NCI-H2196 treated with DMSO at 0.1 percent for 48 hours (cell line): Measurements from ENCODE around the gene PRSS38.

Experiments
- DNase-seq: peaks from one replicate; lab custom pipeline; 2025; ENCODE audit not compliant: unreplicated experiment; lab: John Stamatoyannopoulos, UW

Gene PRSS38

DNA sequence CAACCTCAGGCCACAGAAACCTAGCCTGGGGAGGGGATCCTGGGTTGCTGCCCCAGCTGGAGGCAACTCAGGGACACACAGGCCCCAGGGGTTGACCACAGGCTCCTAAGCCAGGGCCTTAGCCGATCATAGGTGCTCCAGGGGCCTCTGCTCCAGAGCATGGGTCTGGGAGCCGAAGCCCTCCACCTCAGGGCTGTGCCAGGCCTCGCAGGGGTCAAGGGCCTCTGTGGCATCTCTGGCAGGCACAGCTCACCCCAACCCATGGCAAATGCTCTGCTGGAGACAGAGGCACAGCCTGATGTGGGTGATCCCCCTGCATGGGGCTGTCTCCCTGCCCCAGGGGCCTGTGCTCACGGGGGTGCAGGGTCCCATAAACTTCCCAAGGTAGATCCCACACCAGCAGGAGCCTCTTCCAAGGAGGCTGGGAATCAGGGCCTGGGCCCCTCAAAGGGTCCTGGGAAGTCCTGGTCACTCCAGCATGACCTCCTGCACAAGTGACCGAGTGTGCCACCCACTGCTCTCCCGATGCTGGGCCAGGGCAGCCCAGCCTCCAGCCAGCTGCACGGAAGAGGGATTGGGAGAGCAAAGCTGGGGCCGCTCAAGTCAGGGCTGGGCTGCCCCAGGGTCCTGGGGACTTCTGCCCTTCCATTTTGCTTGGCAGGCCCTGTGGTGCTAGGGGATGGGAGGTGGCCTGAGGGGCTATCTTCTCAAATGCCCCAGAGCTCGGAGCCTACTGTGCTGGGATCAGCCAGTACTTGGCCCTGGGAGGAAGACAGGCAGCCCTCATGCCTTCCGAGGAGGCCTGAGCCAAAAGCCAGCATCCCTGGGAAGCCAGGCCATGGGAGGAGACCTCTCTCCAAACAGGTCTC, 22.2 kb upstream of the PRSS38 start:
- no peak for DNase-seq

GRCh38 chr1:227793948-227794816, 21.3 kb upstream of the PRSS38 start:
- no peak for DNase-seq

GRCh38 chr1:227794817-227795192, 20.7 kb upstream of the PRSS38 start:
- no peak for DNase-seq

DNA sequence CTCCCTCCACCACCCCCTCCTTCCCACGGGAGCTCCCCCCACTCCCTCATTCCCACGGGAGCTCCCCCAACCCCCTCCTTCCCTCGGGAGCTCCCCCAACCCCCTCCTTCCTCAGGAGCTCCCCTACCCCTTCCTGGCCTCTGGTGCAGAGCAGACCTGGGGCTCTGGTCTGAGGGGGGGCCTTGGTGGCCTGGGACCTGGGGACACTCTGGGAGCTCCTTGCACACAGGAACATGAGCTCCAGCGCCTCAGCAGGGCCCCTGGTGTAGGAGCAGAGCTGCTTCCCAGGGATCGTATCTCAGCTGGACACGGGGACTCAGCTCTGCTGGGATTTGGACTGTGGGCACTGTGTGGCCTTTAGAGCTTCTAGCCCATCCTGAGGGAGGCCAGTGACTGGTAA, 19.7 kb upstream of the PRSS38 start:
- no peak for DNase-seq

DNA sequence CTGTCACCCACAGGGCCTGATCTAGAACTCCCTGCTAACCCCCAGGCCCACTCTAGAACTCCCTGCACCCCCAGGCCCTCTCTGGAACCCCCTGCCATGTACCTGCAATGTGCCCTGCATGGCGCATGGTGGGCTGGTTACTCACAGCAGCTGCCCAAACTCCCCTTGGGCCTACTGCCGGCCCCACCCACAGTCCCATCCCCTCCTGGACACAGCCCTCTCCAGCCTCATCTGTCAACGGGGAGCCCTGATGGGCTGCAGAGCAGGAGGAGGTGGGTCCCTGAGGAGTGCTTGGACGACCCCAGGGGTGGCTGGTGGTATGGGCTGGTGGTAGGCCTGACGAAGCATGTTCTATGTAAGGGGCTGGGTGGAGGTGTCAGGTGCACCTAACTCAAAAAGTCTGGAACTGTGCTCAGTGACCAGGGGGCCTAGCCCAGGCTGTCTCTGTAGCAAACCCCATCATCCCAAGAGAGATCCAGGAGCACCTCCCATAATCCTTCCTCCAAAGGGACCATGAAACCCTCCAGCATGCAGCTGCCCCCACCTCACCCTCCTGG, 19.0 kb upstream of the PRSS38 start:
- no peak for DNase-seq

DNA sequence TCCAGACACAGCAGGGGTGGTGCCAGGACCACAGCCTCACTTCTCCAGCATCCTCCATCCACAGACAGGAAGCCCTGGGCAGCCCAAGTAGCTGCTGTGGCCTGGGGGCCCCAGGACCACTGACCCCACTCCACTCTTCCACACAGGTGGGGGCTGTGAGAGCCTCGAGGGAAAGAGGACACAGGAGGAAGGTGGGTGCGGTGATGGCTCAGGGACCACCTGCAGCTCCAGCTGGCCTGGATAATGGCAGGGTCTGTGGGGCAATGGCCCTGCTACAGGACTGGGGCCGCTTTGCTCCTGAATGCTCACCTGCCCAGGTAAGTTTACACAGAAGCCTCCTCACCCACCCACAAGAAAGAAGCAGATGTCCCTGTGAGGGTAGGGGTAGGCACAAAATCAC, 18.3 kb upstream of the PRSS38 start:
- no peak for DNase-seq

- DNase-seq: no peak
Observed at GRCh38 chr1:227797625-227798024, 17.9 kb upstream of the PRSS38 start.

DNA sequence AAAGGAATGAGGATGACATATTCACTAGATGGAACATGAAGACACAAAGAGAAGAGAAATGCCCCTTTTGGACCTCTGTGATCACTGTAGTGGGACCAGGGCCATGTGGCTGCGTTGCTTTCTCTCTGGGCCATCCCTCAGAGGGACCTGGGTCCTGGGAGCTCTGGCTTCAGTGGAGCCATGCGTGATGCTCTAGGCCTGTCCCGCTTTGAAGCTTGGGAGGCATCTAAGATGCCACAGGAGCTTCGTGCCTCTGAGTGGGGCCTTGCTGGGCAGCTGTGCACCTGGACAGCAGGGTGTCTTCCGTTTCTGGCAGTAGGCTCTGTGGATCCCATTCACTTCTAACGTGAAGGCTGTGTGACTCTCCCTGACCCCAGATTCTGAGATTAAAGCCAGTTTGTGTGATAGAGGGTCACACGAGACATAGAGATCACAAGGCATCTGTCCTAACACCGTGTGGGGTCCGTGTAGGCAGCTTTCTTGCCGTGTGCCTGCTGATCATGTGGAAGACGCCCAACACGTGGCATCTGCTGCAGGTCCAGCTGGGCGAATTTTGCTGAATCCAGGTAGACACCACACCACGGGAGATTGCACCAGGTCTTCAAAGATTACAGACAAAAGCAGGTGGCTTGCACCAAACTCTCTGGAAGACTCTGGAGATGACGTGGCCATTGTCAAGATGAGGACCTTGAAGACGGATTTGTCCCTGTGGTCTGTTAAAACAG, 17.2 kb upstream of the PRSS38 start:
- DNase-seq: no peak

DNA sequence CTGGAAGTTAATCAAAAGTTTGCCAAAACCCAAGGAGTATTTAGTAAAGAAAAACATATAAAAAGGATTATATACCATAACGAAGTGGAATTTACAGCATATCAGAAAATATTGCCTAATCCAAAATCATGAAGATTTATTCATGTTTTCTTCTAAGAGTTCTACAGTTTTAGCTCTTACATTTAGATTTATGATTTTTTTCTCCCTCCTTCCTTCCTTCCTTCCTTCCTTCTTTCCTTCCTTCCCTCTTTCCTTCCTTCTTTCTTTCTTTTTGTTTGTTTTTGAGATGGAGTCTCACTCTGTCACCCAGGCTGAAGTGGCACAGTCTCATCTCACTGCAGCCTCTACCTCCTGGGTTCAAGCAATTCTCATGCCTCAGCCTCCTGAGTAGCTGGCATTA, 15.7 kb upstream of the PRSS38 start:
- DNase-seq: no peak

DNA sequence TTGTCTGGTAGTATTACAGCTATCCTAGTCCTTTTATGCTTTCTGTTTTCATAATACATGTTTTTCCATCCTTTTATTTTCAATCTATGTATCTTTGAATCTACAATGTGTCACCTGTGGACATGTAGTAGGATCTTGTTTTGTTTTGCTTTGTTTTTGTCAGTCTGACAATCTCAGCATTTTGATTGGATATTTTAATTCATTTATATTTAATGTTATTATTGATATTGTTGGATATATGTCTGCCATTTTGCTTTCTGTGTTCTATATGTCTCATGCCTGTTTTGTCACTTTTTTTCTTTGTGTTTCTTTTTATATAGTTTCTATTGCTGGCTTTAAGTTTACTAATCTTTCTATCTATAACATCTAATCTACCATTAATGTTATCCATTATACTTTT, 11.5 kb upstream of the PRSS38 start:
- no peak for DNase-seq

GRCh38 chr1:227805606-227806197, 9.8 kb upstream of the PRSS38 start:
- no peak for DNase-seq

DNA sequence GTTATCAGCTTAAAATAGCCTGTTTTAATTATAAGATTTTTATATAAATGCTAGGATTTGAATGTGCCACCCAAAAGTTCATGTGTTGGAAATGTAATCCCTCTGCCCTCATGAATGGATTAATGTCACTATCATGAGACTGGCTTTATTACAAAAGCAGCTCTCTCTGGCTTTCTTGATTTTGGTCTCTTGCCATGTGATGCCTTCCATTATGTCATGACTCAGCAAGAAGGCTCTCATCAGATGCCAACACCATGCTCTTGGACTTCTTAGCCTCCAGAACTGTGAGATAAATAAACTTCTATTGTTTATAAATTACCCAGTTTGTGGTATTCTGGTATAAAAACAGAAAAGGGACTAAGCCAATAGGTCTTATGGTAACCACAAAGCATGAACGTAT, 6.9 kb upstream of the PRSS38 start:
- DNase-seq: no peak

GRCh38 chr1:227809026-227809425, 6.4 kb upstream of the PRSS38 start:
- DNase-seq: no peak

DNA sequence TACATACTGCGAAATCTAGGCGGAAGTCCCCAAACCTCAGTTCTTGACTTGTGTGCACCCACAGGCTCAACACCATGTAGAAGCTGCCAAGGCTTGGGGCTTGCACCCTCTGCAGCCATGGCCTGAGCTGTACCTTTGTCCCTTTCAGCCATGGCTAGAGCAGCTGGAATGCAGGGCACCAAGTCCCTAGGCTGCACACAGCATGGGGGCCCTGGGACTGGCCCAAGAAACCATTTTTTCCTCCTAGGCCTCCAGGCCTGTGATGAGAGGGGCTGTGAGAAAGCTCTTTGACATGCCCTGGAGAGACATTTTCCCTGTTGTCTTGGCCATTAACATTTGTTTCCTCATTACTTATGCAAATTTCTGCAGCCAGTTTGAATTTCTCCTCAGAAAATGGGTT, 1.5 kb upstream of the PRSS38 start:
- no peak for DNase-seq

GRCh38 chr1:227816750-227817446, 1.4 kb downstream of the PRSS38 start:
- no peak for DNase-seq

- DNase-seq: no peak
Observed at GRCh38 chr1:227823537-227823936, 8.1 kb downstream of the PRSS38 start.

DNA sequence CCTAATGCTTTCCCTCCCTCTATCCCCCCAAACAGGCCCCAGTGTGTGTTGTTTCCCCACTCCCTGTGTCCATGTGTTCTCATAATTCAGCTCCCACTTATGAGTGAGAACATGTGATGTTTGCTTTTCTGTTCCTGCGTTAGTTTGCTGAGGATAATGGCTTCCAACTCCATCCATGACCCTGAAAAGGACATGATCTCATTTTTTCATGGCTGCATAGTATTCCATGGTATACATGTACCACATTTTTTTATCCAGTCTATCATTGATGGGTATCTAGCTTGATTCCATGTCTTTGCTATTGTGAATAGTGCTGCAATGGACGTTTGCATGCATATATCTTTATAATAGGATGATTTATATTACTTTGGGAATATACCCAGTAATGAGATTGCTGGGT, 8.7 kb downstream of the PRSS38 start:
- DNase-seq: no peak

- no peak for DNase-seq
Observed at GRCh38 chr1:227828786-227829185, 13.3 kb downstream of the PRSS38 start.

DNA sequence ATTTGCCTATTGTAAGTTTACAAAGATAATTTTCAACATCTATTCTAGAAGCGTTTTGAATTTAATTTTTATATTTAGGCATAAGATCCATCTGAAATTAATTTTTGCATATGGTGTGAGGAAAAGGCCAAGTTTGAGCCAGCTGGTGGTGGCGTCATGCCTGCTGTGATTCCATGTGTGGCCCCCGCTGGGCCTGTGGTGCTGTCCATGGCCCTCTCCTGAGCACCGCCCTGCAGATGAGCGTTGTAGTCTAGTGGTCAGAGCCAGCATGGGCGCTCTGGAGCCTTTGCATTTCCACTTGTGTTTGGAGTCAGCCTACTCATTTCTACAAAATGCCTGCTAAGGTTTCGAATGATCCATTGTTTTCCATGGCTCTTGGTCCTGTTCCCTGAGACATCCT, 22.7 kb downstream of the PRSS38 start:
- DNase-seq: no peak

GRCh38 chr1:227841096-227841495, 25.6 kb downstream of the PRSS38 start:
- DNase-seq: no peak
